ENCODE results near the gene TRABD. TPM values are rescaled to one million over a fixed set of nuclear protein-coding genes. Genes with fewer than 3 reads are reported as not detected.

TRABD gene
- polyA plus RNA-seq, 1 donor (not counting 4 experiments of a cell fraction or from before 2014, with no cell fraction given): 22.7 TPM

DNA sequence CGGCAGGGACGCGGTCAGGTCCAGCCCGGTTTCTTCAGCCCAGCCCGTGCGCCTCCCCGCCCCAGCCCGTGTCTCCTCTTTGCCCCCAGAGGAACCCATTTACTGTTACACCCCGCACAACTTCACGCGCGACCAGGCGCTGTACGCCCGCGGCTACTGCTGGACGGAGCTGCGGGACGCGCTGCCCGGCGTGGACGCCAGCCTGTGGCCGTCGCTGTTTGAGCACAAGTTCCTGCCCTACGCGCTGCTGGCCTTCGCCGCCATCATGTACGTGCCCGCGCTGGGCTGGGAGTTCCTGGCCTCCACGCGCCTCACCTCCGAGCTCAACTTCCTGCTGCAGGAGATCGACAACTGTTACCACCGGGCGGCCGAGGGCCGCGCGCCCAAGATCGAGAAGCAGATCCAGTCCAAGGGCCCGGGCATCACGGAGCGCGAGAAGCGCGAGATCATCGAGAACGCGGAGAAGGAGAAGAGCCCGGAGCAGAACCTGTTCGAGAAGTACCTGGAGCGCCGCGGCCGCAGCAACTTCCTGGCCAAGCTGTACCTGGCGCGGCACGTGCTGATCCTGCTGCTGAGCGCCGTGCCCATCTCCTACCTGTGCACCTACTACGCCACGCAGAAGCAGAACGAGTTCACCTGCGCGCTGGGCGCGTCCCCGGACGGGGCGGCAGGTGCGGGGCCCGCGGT, 8.7 kb upstream of the TRABD start:
- Histone ChIP-seq H3K27me3 (ENCODE audit: control insufficient read depth, extremely low read depth, insufficient read depth, low read length) (no peaks in the 10 kb centered on the region), H4K20me1 (ENCODE audit: control insufficient read depth, extremely low read depth, insufficient read depth, low read length) (no peaks in the 10 kb centered on the region), H3K4me2 (ENCODE audit: control insufficient read depth, extremely low read depth, insufficient read depth, low read depth, low read length) (no peak overlapping the region), H3K9me3 (ENCODE audit: control insufficient read depth, low read depth, low read length) (no peaks in the 10 kb centered on the region), H3K36me3 (ENCODE audit: control insufficient read depth in 2 of 2, extremely low read depth in 1 of 2, insufficient read depth in 2 of 2, low read length in 2 of 2) (no peaks in the 10 kb centered on the region), H3K4me3 (ENCODE audit: control insufficient read depth in 2 of 3, extremely low read depth in 1 of 3, insufficient read depth in 2 of 3, low read depth in 1 of 3, low read length in 3 of 3) (no peak overlapping the region), H3K79me2 (ENCODE audit: control insufficient read depth, insufficient read depth, low read length) (no peaks in the 10 kb centered on the region), H3K4me1 (ENCODE audit: control insufficient read depth, extremely low read depth, insufficient read depth, low read length) (no peaks in the 10 kb centered on the region), H3K27ac (ENCODE audit: control insufficient read depth, insufficient read depth, low read length) (no peak overlapping the region), H3K9me1 (ENCODE audit: control insufficient read depth, extremely low read depth, insufficient read depth, low read length) (no peaks in the 10 kb centered on the region), H2AFZ (ENCODE audit: control insufficient read depth, low read length) (no peak overlapping the region), H3K9ac (ENCODE audit: control insufficient read depth, extremely low read depth, insufficient read depth, low read length) (no peak overlapping the region)
- dilution Hi-C loops (cut with MboI; ENCODE audit: extremely low pct_ligation_motif_present, low sequenced_read_pairs): no loop called here
- FAIRE-seq (no peak), DNase-seq (ENCODE audit: low read depth, low spot score) (no peak)
- TF ChIP-seq, protein P1, sequence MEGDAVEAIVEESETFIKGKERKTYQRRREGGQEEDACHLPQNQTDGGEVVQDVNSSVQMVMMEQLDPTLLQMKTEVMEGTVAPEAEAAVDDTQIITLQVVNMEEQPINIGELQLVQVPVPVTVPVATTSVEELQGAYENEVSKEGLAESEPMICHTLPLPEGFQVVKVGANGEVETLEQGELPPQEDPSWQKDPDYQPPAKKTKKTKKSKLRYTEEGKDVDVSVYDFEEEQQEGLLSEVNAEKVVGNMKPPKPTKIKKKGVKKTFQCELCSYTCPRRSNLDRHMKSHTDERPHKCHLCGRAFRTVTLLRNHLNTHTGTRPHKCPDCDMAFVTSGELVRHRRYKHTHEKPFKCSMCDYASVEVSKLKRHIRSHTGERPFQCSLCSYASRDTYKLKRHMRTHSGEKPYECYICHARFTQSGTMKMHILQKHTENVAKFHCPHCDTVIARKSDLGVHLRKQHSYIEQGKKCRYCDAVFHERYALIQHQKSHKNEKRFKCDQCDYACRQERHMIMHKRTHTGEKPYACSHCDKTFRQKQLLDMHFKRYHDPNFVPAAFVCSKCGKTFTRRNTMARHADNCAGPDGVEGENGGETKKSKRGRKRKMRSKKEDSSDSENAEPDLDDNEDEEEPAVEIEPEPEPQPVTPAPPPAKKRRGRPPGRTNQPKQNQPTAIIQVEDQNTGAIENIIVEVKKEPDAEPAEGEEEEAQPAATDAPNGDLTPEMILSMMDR (optimal IDR thresholded peaks at IDR 0.05 in 1 of 3, IDR thresholded peaks at IDR 0.05 in 1 of 3, conservative IDR thresholded peaks at IDR 0.05 in 1 of 3; ENCODE audit: extremely low read depth in 1 of 3, insufficient read depth in 2 of 3, low read length in 3 of 3): no peak
- TF ChIP-seq EZH2 (IDR thresholded peaks at IDR 0.05; ENCODE audit: low read length): no peak

DNA sequence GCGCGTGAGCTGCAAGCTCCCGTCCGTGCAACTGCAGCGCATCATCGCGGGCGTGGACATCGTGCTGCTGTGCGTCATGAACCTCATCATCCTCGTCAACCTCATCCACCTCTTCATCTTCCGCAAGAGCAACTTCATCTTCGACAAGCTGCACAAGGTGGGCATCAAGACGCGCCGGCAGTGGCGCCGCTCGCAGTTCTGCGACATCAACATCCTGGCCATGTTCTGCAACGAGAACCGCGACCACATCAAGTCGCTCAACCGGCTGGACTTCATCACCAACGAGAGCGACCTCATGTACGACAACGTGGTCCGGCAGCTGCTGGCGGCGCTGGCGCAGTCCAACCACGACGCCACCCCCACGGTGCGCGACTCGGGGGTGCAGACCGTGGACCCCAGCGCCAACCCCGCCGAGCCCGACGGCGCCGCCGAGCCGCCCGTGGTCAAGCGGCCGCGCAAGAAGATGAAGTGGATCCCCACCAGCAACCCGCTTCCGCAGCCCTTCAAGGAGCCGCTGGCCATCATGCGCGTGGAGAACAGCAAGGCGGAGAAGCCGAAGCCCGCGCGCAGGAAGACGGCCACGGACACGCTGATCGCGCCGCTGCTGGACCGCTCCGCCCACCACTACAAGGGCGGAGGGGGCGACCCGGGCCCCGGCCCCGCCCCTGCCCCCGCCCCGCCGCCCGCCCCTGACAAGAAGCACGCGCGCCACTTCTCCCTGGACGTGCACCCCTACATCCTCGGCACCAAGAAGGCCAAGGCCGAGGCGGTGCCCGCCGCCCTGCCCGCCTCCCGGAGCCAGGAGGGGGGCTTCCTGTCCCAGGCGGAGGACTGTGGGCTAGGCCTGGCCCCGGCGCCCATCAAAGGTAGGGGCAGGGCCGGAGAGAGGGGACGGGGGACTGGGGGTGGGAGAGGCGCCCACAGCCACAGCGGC, 7.9 kb upstream of the TRABD start:
- Histone ChIP-seq H3K36me3 (ENCODE audit: control insufficient read depth in 2 of 2, extremely low read depth in 1 of 2, insufficient read depth in 2 of 2, low read length in 2 of 2) (no peaks in the 10 kb centered on the region), H3K9ac (ENCODE audit: control insufficient read depth, extremely low read depth, insufficient read depth, low read length) (no peak overlapping the region), H3K4me2 (ENCODE audit: control insufficient read depth, extremely low read depth, insufficient read depth, low read depth, low read length) (no peak overlapping the region), H3K27ac (ENCODE audit: control insufficient read depth, insufficient read depth, low read length) (no peak overlapping the region), H2AFZ (ENCODE audit: control insufficient read depth, low read length) (no peak overlapping the region), H3K9me3 (ENCODE audit: control insufficient read depth, low read depth, low read length) (no peaks in the 10 kb centered on the region), H3K4me3 (ENCODE audit: control insufficient read depth in 2 of 3, extremely low read depth in 1 of 3, insufficient read depth in 2 of 3, low read depth in 1 of 3, low read length in 3 of 3) (no peak overlapping the region), H3K4me1 (ENCODE audit: control insufficient read depth, extremely low read depth, insufficient read depth, low read length) (no peaks in the 10 kb centered on the region), H3K79me2 (ENCODE audit: control insufficient read depth, insufficient read depth, low read length) (no peaks in the 10 kb centered on the region), H4K20me1 (ENCODE audit: control insufficient read depth, extremely low read depth, insufficient read depth, low read length) (no peaks in the 10 kb centered on the region), H3K27me3 (ENCODE audit: control insufficient read depth, extremely low read depth, insufficient read depth, low read length) (no peaks in the 10 kb centered on the region), H3K9me1 (ENCODE audit: control insufficient read depth, extremely low read depth, insufficient read depth, low read length) (no peaks in the 10 kb centered on the region)
- DNase-seq (ENCODE audit: low read depth, low spot score) (no peak), FAIRE-seq (no peak)
- dilution Hi-C loops (cut with MboI; ENCODE audit: extremely low pct_ligation_motif_present, low sequenced_read_pairs): no loop called here
- TF ChIP-seq, protein P1 (optimal IDR thresholded peaks at IDR 0.05 in 1 of 3, IDR thresholded peaks at IDR 0.05 in 1 of 3, conservative IDR thresholded peaks at IDR 0.05 in 1 of 3; ENCODE audit: extremely low read depth in 1 of 3, insufficient read depth in 2 of 3, low read length in 3 of 3): no peak
- TF ChIP-seq EZH2 (IDR thresholded peaks at IDR 0.05; ENCODE audit: low read length): no peak

Measured in keratinocyte (primary cell).